GM18873 (cell line): ENCODE results near the gene SIPA1L3.
"Not testable (repeated sequence)": the region's sequence is repeated elsewhere in the genome, so short reads cannot be mapped to it uniquely, and the experiment has no call there.

Experiments used
- ATAC-seq: cut with Tn5 transposase; IDR thresholded peaks from one replicate; pipeline ENCODE4 v1.9.1; 2021; ENCODE audit warnings: mild to moderate bottlenecking, moderate library complexity, moderate number of reproducible peaks; ENCODE audit not compliant: unreplicated experiment, low FRiP score

The SIPA1L3 gene

GRCh38 chr19:37906869-37907734 lies at the start of gene SIPA1L3:
Gene SIPA1L3 (plus strand): TSS chr19:37907208. CDS start chr19:38081566, 174,358 bp downstream.
- peak; percentile 66 for ATAC-seq

GRCh38 chr19:37864501-37864900 lies 42.5 kb upstream of the SIPA1L3 start:
- ATAC-seq, result no peak

GRCh38 chr19:37865930-37866329 lies 41.1 kb upstream of the SIPA1L3 start:
- not testable (repeated sequence) for ATAC-seq

- no peak for ATAC-seq
Measured at GRCh38 chr19:37867831-37868230, 39.2 kb upstream of the SIPA1L3 start.

- no peak for ATAC-seq
Measured at GRCh38 chr19:37869766-37870340, 37.2 kb upstream of the SIPA1L3 start.

- no peak for ATAC-seq
Measured at GRCh38 chr19:37872383-37872782, 34.6 kb upstream of the SIPA1L3 start.

- no peak for ATAC-seq
Measured at GRCh38 chr19:37874784-37875183, 32.2 kb upstream of the SIPA1L3 start.

- ATAC-seq, result no peak
Measured at GRCh38 chr19:37876032-37876431, 31.0 kb upstream of the SIPA1L3 start.

- ATAC-seq, result no peak
Measured at GRCh38 chr19:37877147-37877546, 29.9 kb upstream of the SIPA1L3 start.

GRCh38 chr19:37885392-37885791 lies 21.6 kb upstream of the SIPA1L3 start:
- ATAC-seq, result no peak

- no peak for ATAC-seq
Measured at GRCh38 chr19:37886571-37886970, 20.4 kb upstream of the SIPA1L3 start.

GRCh38 chr19:37893845-37894575 lies 13.0 kb upstream of the SIPA1L3 start:
- ATAC-seq, result no peak

GRCh38 chr19:37896180-37896579 lies 10.8 kb upstream of the SIPA1L3 start:
- no peak for ATAC-seq

GRCh38 chr19:37899453-37899852 lies 7.6 kb upstream of the SIPA1L3 start:
- no peak for ATAC-seq

GRCh38 chr19:37899966-37900365 lies 7.0 kb upstream of the SIPA1L3 start:
- no peak for ATAC-seq

- ATAC-seq, result no peak
Measured at GRCh38 chr19:37902668-37903067, 4.3 kb upstream of the SIPA1L3 start.

- ATAC-seq, result no peak
Measured at GRCh38 chr19:37903096-37903495, 3.9 kb upstream of the SIPA1L3 start.

- no peak for ATAC-seq
Measured at GRCh38 chr19:37905946-37906868, 801 bp upstream of the SIPA1L3 start, which contains the start of gene WDR87. Gene WDR87 (minus strand): TSS chr19:37906594. CDS start chr19:37898239, 8,355 bp downstream.

- no peak for ATAC-seq
Measured at GRCh38 chr19:37907735-37908455, 887 bp downstream of the SIPA1L3 start.
